GM18951 (cell line): ENCODE data around the gene SMIM7.
"Not testable (repeated sequence)": the region's sequence is repeated elsewhere in the genome, so short reads cannot be mapped to it uniquely, and the experiment has no call there.

Experiments used
- POLR2A ChIP-seq: IDR thresholded peaks from 4 replicates; pipeline ENCODE4 v1.6.1; 2011; ENCODE audit warnings: mild to moderate bottlenecking; ENCODE audit not compliant: insufficient read length, insufficient read depth; ENCODE audit errors: extremely low read depth
- in situ Hi-C: fragments of 300-500 bp; cut with MboI; formaldehyde crosslinking; loops from one replicate; pipeline ENCODE4 v1.12.0; 2022; ENCODE audit warnings: low sequenced_read_pairs, mixed read lengths, inconsistent platforms; ENCODE audit not compliant: unreplicated experiment

SMIM7 gene

GRCh38 chr19:16670291-16670690, 10.3 kb upstream of the SMIM7 start:
- TF ChIP-seq POLR2A, result no peak
- in situ Hi-C loops, result no loop called here

GRCh38 chr19:16668702-16669101, 8.8 kb upstream of the SMIM7 start:
- in situ Hi-C loops, result not testable (repeated sequence)

- in situ Hi-C loops, result no loop called here
- no peak for TF ChIP-seq POLR2A
These were observed 8.2 kb upstream of the SMIM7 start for GRCh38 chr19:16668176-16668575.

- no peak for TF ChIP-seq POLR2A
- in situ Hi-C loops, result no loop called here
These were observed 1.6 kb upstream of the SMIM7 start for GRCh38 chr19:16661480-16662034.

GRCh38 chr19:16660763-16661479, 977 bp upstream of the SMIM7 start, which contains the start of gene TMEM38A:
Gene TMEM38A (plus strand): TSS chr19:16661139. CDS start chr19:16661218, 79 bp downstream.
- TF ChIP-seq POLR2A, result peak; percentile 58
- in situ Hi-C loops, result no loop called here

GRCh38 chr19:16659464-16659831, 496 bp downstream of the SMIM7 start:
- no peak for TF ChIP-seq POLR2A
- in situ Hi-C loops, result no loop called here

GRCh38 chr19:16657384-16657783, 2.6 kb downstream of the SMIM7 start:
- no peak for TF ChIP-seq POLR2A
- in situ Hi-C loops, result no loop called here

- in situ Hi-C loops, result no loop called here
- TF ChIP-seq POLR2A, result no peak
These were observed 4.2 kb downstream of the SMIM7 start for GRCh38 chr19:16655727-16656126.

GRCh38 chr19:16654627-16655026, 5.3 kb downstream of the SMIM7 start:
- no peak for TF ChIP-seq POLR2A
- in situ Hi-C loops, result no loop called here

GRCh38 chr19:16654140-16654539, 5.8 kb downstream of the SMIM7 start:
- TF ChIP-seq POLR2A, result no peak

GRCh38 chr19:16652854-16653253, 7.1 kb downstream of the SMIM7 start:
- TF ChIP-seq POLR2A, result no peak
- in situ Hi-C loops, result no loop called here

More at GRCh38 chr19:16654140-16654539, 5.8 kb downstream of the SMIM7 start:
- in situ Hi-C loops, result no loop called here

- in situ Hi-C loops, result not testable (repeated sequence)
These were observed 8.3 kb downstream of the SMIM7 start for GRCh38 chr19:16651421-16652188.

GRCh38 chr19:16650821-16651220, 9.1 kb downstream of the SMIM7 start:
- in situ Hi-C loops, result no loop called here
- no peak for TF ChIP-seq POLR2A

- TF ChIP-seq POLR2A, result no peak
- in situ Hi-C loops, result no loop called here
These were observed 10.2 kb downstream of the SMIM7 start for GRCh38 chr19:16649734-16650133.
